Measurements from ENCODE around the gene LONP2. TPM values are rescaled to one million over a fixed set of nuclear protein-coding genes. Genes with fewer than 3 reads are reported as not detected.

The LONP2 gene
- total RNA-seq, 1 experiment from 2014 or later = 83.3 TPM

DNA sequence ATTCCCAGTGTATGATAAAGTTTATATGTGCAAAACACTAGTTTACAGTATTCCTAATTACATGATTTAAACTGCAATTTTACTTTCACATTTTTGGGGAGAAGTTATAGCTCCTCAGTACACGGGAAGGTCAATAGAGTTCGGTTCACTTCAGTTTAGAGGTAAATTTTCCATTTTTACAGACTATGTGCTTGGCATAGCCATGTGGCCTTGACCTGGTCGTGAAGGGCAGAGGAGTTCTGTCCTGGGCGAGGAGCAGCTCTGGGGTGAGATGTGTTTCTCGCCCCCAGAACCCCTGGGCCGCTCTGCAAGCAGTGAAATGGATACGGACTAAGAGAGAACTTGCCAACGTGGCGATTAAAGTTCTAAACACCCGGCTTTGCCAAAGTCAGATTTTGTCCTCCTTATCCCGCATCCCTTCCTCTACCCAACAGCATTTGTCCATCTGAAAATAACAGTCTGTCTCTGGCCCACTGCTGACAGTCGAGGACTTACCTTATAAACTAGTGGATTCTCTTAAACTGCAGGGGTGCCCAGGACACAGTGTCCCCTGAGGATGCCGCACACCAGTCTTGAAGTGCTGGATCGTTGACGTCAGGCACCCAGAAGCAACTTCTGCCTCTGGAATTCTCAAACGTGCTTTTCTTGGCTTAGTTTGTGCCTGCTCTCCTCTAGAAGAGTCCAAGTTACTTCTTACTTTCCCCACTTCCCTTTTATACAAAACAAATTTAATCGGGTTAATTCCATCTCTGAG lies 142.6 kb downstream of the LONP2 start:
- CTCF ChIA-PET = no interaction called here
- no peak overlapping the region for H3K4me3 Mint-ChIP-seq (ENCODE audit: low read depth, unreplicated experiment)
- intact Hi-C loops (cut with micrococcal nuclease; ENCODE audit: unreplicated experiment) = no loop called here
- peaks cover 22% of the 10 kb centered on the region for H3K4me1 Mint-ChIP-seq (ENCODE audit: low read depth, unreplicated experiment)
- BruUV-seq (replicated peaks) = no TSS peak
- peaks cover 34% of the 10 kb centered on the region for H3K36me3 Mint-ChIP-seq (ENCODE audit: insufficient read depth, unreplicated experiment)
- H3K27me3 Mint-ChIP-seq (ENCODE audit: unreplicated experiment) = no peaks in the 10 kb centered on the region
- H3K9me3 Mint-ChIP-seq (ENCODE audit: low read depth, unreplicated experiment) = no peaks in the 10 kb centered on the region
- H3K27ac Mint-ChIP-seq (ENCODE audit: unreplicated experiment) = no peak overlapping the region
- TF ChIP-seq, protein P1, sequence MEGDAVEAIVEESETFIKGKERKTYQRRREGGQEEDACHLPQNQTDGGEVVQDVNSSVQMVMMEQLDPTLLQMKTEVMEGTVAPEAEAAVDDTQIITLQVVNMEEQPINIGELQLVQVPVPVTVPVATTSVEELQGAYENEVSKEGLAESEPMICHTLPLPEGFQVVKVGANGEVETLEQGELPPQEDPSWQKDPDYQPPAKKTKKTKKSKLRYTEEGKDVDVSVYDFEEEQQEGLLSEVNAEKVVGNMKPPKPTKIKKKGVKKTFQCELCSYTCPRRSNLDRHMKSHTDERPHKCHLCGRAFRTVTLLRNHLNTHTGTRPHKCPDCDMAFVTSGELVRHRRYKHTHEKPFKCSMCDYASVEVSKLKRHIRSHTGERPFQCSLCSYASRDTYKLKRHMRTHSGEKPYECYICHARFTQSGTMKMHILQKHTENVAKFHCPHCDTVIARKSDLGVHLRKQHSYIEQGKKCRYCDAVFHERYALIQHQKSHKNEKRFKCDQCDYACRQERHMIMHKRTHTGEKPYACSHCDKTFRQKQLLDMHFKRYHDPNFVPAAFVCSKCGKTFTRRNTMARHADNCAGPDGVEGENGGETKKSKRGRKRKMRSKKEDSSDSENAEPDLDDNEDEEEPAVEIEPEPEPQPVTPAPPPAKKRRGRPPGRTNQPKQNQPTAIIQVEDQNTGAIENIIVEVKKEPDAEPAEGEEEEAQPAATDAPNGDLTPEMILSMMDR (IDR thresholded peaks at IDR 0.05; ENCODE audit: unreplicated experiment) = no peak
- no peak for DNase-seq

DNA sequence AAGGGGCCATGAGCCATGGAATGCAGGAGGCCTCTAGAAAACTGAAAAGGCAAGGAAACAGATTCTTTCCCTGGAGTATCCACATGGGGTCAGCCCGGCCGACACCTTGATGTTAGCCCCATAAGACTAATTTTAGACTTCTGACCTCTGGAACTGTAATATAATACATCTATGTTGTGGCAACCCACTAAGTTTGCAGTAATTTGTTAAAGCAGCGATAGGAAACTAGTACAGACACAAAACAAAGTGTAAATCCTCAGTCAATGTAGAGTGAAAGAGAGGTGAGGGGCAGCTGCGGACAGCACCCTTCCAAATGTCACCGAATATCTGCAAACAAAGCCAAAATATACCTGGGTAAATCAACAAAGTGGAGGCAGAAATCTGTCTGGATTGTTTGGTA lies 148.3 kb downstream of the LONP2 start:
- peaks cover 4% of the 10 kb centered on the region for H3K36me3 Mint-ChIP-seq (ENCODE audit: insufficient read depth, unreplicated experiment)
- no TSS peak for BruUV-seq (replicated peaks)
- TF ChIP-seq, protein P1 (IDR thresholded peaks at IDR 0.05; ENCODE audit: unreplicated experiment) = no peak
- DNase-seq = no peak
- no peak overlapping the region for H3K27ac Mint-ChIP-seq (ENCODE audit: unreplicated experiment)
- no peaks in the 10 kb centered on the region for H3K9me3 Mint-ChIP-seq (ENCODE audit: low read depth, unreplicated experiment)
- H3K4me1 Mint-ChIP-seq (ENCODE audit: low read depth, unreplicated experiment) = peaks cover 13% of the 10 kb centered on the region
- intact Hi-C loops (cut with micrococcal nuclease; ENCODE audit: unreplicated experiment) = no loop called here
- H3K27me3 Mint-ChIP-seq (ENCODE audit: unreplicated experiment) = no peaks in the 10 kb centered on the region
- CTCF ChIA-PET = no interaction called here
- H3K4me3 Mint-ChIP-seq (ENCODE audit: low read depth, unreplicated experiment) = no peak overlapping the region

DNA sequence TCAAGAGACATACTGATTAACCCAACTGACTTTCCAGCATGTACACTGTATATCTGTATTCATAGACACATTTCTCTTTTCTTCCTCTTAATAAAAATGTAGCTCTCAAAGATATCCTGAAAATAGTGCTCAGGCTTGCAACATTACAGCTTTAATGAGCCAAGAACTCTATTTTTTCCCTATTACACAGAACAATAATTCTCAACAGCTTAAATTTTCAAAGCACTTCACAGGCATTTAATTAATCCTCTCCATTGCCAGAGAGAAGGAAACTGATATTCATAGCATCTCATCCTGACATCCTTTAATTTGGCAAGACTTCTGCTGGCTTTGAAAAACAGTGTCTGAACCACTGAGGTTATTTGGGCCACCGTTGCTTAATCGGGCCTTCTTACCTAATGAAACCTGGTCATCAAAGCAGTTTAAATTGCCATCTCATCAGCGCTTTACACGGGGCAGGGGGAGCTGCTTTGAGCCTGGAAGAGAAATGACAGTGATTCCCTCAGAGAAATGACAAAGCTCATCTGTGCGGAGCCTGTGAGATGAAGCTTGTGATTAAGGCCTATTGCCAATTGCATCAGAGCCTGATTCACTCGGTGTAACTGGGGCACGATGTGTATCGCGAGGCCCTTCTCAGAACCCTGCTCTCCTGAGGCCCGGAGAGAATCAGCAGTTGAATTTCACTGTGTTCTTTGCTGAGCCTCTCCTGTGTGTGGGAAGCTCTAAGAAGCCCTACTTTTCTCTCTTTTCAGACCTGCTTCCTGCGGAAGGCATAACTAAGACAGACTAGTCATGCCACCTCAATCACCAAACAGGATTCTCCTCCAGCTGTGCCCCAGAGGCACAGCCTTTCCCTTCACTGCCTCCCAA lies 149.6 kb downstream of the LONP2 start:
- H3K4me3 Mint-ChIP-seq (ENCODE audit: low read depth, unreplicated experiment) = no peak overlapping the region
- intact Hi-C loops (cut with micrococcal nuclease; ENCODE audit: unreplicated experiment) = no loop called here
- no peaks in the 10 kb centered on the region for H3K27me3 Mint-ChIP-seq (ENCODE audit: unreplicated experiment)
- peaks cover 14% of the 10 kb centered on the region for H3K4me1 Mint-ChIP-seq (ENCODE audit: low read depth, unreplicated experiment)
- DNase-seq = no peak
- CTCF ChIA-PET = interaction anchor here (0.6 kb wide), 1 partner anchor 65 kb away, joined by 4 read pairs; no protein-coding TSS in a partner anchor
- no peaks in the 10 kb centered on the region for H3K9me3 Mint-ChIP-seq (ENCODE audit: low read depth, unreplicated experiment)
- peaks cover 8% of the 10 kb centered on the region for H3K36me3 Mint-ChIP-seq (ENCODE audit: insufficient read depth, unreplicated experiment)
- no peak overlapping the region for H3K27ac Mint-ChIP-seq (ENCODE audit: unreplicated experiment)
- TF ChIP-seq, protein P1 (IDR thresholded peaks at IDR 0.05; ENCODE audit: unreplicated experiment) = no peak
- no TSS peak for BruUV-seq (replicated peaks)

DNA sequence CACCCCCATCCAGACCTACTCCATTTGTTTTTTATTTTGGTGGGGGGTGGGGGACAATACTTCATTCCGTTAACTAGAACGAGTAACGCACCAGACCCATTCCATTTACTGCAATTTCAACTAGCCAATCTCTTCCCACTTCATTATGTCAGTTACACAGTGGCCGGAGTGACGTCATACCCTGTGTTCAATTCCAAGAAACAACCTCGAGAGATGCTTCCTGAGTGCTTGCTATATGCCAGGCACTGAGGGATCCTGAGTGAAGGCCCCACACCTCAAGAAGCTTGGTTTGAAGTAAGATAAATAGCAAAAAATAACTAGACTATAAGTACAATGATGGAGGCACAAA lies 150.2 kb downstream of the LONP2 start:
- no peak for DNase-seq
- Mint-ChIP-seq H3K27me3 (ENCODE audit: unreplicated experiment) (no peaks in the 10 kb centered on the region), H3K36me3 (ENCODE audit: insufficient read depth, unreplicated experiment) (peaks cover 8% of the 10 kb centered on the region), H3K4me1 (ENCODE audit: low read depth, unreplicated experiment) (peaks cover 13% of the 10 kb centered on the region), H3K9me3 (ENCODE audit: low read depth, unreplicated experiment) (no peaks in the 10 kb centered on the region), H3K27ac (ENCODE audit: unreplicated experiment) (no peak overlapping the region), H3K4me3 (ENCODE audit: low read depth, unreplicated experiment) (no peak overlapping the region)
- intact Hi-C loops (cut with micrococcal nuclease; ENCODE audit: unreplicated experiment) = no loop called here
- TF ChIP-seq, protein P1 (IDR thresholded peaks at IDR 0.05; ENCODE audit: unreplicated experiment) = no peak
- BruUV-seq (replicated peaks) = no TSS peak
- CTCF ChIA-PET = no interaction called here
